SU-DHL-6 (cell line): ENCODE measurements around the gene CAPN5.

Source experiments
- H2AFZ ChIP-seq: fragments of 200-600 bp; sonication (generic); 2 replicates; pipeline ENCODE4 v1.6.1; 2014; ENCODE audit warnings: low read depth, mild to moderate bottlenecking, moderate library complexity, mixed read lengths, antibody characterized with exemption, low read length; ENCODE audit not compliant: severe bottlenecking
- H3F3A ChIP-seq: fragments of 200-600 bp; shearing (Covaris generic); 2 replicates; pipeline ENCODE4 v1.6.0; 2016; ENCODE audit warnings: antibody characterized with exemption, mild to moderate bottlenecking; ENCODE audit not compliant: insufficient read depth
- H3K27ac ChIP-seq: fragments of 200-600 bp; sonication (generic); 2 replicates; pipeline ENCODE4 v1.5.1; 2016; ENCODE audit warnings: low read depth, mild to moderate bottlenecking, low read length, moderate library complexity, mixed read lengths
- H3K27me3 ChIP-seq: fragments of 200-600 bp; sonication (generic), shearing (Covaris generic); 2 replicates; pipeline ENCODE4 v1.6.0; 2014; ENCODE audit warnings: mild to moderate bottlenecking, low read length
- H3K36me3 ChIP-seq: fragments of 200-600 bp; sonication (generic); 2 replicates; pipeline ENCODE4 v1.6.1; 2014; ENCODE audit warnings: mild to moderate bottlenecking, low read length, mixed read lengths
- H3K4me2 ChIP-seq: fragments of 300-600, 200-600 bp; shearing (Covaris generic), sonication (generic); 2 replicates; pipeline ENCODE4 v1.6.0; 2014; ENCODE audit warnings: low read length, low read depth, mild to moderate bottlenecking; ENCODE audit not compliant: poor library complexity, severe bottlenecking
- H3K4me3 ChIP-seq: fragments of 200-600 bp; sonication (generic); 2 replicates; pipeline ENCODE4 v1.5.1; 2014; ENCODE audit warnings: antibody characterized with exemption, low read length, mild to moderate bottlenecking, mixed read lengths; ENCODE audit not compliant: insufficient read depth, poor library complexity, severe bottlenecking
- H3K79me2 ChIP-seq: fragments of 200-600 bp; sonication (generic); 2 replicates; pipeline ENCODE4 v1.6.1; 2014; ENCODE audit warnings: mild to moderate bottlenecking, low read length, moderate library complexity; ENCODE audit not compliant: insufficient read depth
- H3K9ac ChIP-seq: fragments of 200-600 bp; sonication (generic); 2 replicates; pipeline ENCODE4 v1.7.0; 2014; ENCODE audit warnings: mild to moderate bottlenecking, low read length
- H3K9me2 ChIP-seq: fragments of 200-600 bp; sonication (generic); replicated peaks from 2 replicates; pipeline ENCODE4 v1.6.1; 2014; ENCODE audit warnings: low read length; ENCODE audit not compliant: insufficient read depth
- H3K9me3 ChIP-seq: fragments of 200-600 bp; sonication (generic); 2 replicates; pipeline ENCODE4 v1.6.1; 2014; ENCODE audit warnings: low read length, mixed read lengths; ENCODE audit not compliant: insufficient read depth
- H4K20me1 ChIP-seq: fragments of 200-600 bp; sonication (generic); 2 replicates; pipeline ENCODE4 v1.6.1; 2014; ENCODE audit warnings: low read depth, mild to moderate bottlenecking, antibody characterized with exemption, low read length, moderate library complexity, mixed read lengths
- CTCF ChIP-seq: fragments of 200-600 bp; sonication (generic); IDR thresholded peaks from one replicate; pipeline ENCODE4 v1.5.1; 2017; ENCODE audit warnings: antibody characterized with exemption, mild to moderate bottlenecking, low read length, moderate library complexity; ENCODE audit not compliant: insufficient read depth, poor library complexity, severe bottlenecking
- EZH2phosphoT487 ChIP-seq: fragments of 200-600 bp; sonication (generic), shearing (Covaris generic); conservative IDR thresholded peaks from 2 replicates; pipeline ENCODE4 v1.6.1; 2018; ENCODE audit warnings: mild to moderate bottlenecking, antibody characterized with exemption, low read length, moderate library complexity, mixed read lengths

The CAPN5 gene

GRCh38 chr11:77106759-77107158, 40.0 kb downstream of the CAPN5 start:
- Histone ChIP-seq H3K9me3 (no peaks in the 10 kb centered on the region), H3K4me3 (no peak overlapping the region), H3K27ac (no peak overlapping the region), H3K79me2 (no peaks in the 10 kb centered on the region), H3K27me3 (no peaks in the 10 kb centered on the region), H2AFZ (no peak overlapping the region), H3K4me2 (no peak overlapping the region), H3K9me2 (no peaks in the 10 kb centered on the region), H3K9ac (no peak overlapping the region), H4K20me1 (no peaks in the 10 kb centered on the region), H3K36me3 (no peaks in the 10 kb centered on the region), H3F3A (no peaks in the 10 kb centered on the region)
- TF ChIP-seq EZH2phosphoT487: no peak
- TF ChIP-seq CTCF: no peak

DNA sequence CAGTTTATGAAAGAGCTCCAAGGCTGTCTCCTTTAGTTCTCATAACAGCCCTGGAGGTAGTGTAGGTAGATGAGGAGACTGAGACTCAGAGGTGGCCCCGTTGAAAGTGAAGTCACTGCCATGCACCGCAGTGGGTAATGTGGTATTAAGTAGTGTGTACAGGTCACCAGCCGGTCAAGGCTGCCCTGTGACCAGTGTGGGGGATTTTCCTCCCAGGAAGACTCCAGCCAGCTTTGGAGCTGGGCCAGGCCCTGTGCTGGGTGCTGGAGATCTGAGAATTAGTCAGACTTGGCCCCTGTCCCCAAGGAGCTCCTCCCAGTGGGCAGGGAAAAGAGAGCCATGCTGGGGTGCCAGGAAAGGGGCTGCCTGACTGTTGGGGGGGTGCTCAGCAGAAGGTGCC, 41.2 kb downstream of the CAPN5 start:
- Histone ChIP-seq H3K9me2 (no peaks in the 10 kb centered on the region), H3K27ac (no peak overlapping the region), H3K4me2 (no peak overlapping the region), H3K79me2 (no peaks in the 10 kb centered on the region), H3F3A (no peaks in the 10 kb centered on the region), H3K36me3 (no peaks in the 10 kb centered on the region), H2AFZ (no peak overlapping the region), H3K9ac (no peak overlapping the region), H3K4me3 (no peak overlapping the region), H3K27me3 (no peaks in the 10 kb centered on the region), H4K20me1 (no peaks in the 10 kb centered on the region), H3K9me3 (no peaks in the 10 kb centered on the region)
- TF ChIP-seq EZH2phosphoT487 (no peak), CTCF (no peak)

DNA sequence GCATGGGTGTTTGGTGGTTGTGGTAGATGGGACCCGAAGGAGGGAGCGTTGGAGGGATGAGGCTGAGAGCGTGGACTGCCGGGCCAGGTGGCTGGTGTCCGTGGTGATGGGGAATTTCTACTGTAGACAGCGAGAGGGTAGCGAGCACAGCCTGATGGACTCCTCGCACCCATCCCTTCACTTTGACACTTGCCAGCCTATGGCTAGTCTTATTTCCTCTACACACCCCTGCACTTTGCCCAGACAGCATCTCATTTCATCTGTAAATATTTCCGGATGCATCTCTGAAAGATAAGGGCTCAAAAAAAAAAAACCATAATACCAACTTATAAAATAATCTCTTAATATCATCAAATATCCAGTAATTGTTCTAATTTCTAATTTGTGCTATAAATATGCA, 41.7 kb downstream of the CAPN5 start:
- no peaks in the 10 kb centered on the region for H3K9me3 ChIP-seq
- no peaks in the 10 kb centered on the region for H3K36me3 ChIP-seq
- H3F3A ChIP-seq: no peaks in the 10 kb centered on the region
- no peak overlapping the region for H3K4me2 ChIP-seq
- H3K9me2 ChIP-seq: no peaks in the 10 kb centered on the region
- TF ChIP-seq EZH2phosphoT487: no peak
- no peak for TF ChIP-seq CTCF
- no peak overlapping the region for H3K27ac ChIP-seq
- no peak overlapping the region for H3K9ac ChIP-seq
- H3K79me2 ChIP-seq: no peaks in the 10 kb centered on the region
- H2AFZ ChIP-seq: no peak overlapping the region
- H4K20me1 ChIP-seq: no peaks in the 10 kb centered on the region
- H3K4me3 ChIP-seq: no peak overlapping the region
- no peaks in the 10 kb centered on the region for H3K27me3 ChIP-seq
